ENCODE results near the gene ZNF280B.
"Not testable (repeated sequence)": the region's sequence is repeated elsewhere in the genome, so short reads cannot be mapped to it uniquely, and the experiment has no call there.

GRCh38 chr22:22532547-22533071 is 24.1 kb upstream of the ZNF280B start:
- not testable (repeated sequence) for TF ChIP-seq CTCF (IDR thresholded peaks at IDR 0.05); EZH2 (IDR thresholded peaks at IDR 0.05; ENCODE audit: borderline replicate concordance, insufficient read depth, low read depth, low read length, poor library complexity, severe bottlenecking)
